Measurements from ENCODE around the gene RAP1GDS1.
"Not testable (repeated sequence)": the region's sequence is repeated elsewhere in the genome, so short reads cannot be mapped to it uniquely, and the experiment has no call there.

RAP1GDS1 gene

DNA sequence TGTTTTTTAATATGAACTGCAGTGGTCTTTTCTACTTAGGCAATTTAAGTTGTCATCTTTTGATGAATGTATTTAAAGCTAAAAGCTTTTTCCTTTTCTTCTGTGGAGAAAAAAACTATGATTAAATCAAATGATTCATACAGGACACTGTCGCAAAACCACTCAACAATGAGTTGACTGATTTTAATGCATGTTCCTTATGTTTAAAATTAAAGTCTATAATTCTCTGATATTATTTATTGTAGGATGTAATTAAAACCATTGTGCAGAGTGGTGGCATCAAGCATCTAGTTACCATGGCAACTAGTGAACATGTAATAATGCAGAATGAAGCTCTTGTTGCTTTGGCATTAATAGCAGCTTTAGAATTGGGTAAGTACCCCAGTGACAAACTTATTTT is 172.5 kb downstream of the RAP1GDS1 start:
- DNase-seq (ENCODE audit: low read depth), result no peak

DNA sequence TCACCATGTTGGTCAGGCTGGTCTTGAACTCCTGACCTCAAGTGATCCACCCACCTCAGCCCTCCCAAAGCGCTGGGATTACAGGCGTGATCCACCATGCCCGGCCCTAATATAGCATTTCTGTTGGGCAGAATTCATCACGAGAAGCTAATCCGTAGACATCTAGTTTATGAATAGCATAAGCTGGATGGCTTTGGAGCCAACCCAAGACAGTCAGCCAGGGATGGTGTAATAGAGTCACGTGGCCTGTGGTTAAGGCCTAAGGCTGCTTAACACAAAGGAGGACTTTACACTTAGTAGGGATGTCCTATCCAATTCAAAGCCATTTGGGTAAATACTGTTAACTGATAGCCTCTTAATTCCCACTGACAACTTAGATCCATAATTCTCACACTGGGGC is 173.6 kb downstream of the RAP1GDS1 start:
- DNase-seq (ENCODE audit: low read depth), result no peak

DNA sequence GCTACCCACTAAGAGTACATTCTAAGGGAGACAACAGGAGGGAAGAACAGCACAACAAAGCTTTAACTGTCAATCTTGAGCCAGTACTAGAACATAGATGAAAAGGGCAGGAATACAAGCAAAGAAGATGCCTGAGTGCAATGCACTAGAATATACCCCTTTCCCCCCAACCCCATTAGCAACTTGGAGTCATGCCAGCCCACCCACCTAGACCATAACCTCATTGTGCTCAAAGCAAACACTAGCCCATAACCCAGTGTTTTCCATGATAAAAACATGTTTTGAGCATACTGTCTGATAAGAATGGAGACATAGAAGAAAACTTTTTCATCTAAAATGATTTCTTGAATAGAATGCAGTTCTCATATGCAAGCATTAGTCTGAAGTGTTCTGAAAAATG is 183.2 kb downstream of the RAP1GDS1 start:
- no peak for DNase-seq (ENCODE audit: low read depth)

DNA sequence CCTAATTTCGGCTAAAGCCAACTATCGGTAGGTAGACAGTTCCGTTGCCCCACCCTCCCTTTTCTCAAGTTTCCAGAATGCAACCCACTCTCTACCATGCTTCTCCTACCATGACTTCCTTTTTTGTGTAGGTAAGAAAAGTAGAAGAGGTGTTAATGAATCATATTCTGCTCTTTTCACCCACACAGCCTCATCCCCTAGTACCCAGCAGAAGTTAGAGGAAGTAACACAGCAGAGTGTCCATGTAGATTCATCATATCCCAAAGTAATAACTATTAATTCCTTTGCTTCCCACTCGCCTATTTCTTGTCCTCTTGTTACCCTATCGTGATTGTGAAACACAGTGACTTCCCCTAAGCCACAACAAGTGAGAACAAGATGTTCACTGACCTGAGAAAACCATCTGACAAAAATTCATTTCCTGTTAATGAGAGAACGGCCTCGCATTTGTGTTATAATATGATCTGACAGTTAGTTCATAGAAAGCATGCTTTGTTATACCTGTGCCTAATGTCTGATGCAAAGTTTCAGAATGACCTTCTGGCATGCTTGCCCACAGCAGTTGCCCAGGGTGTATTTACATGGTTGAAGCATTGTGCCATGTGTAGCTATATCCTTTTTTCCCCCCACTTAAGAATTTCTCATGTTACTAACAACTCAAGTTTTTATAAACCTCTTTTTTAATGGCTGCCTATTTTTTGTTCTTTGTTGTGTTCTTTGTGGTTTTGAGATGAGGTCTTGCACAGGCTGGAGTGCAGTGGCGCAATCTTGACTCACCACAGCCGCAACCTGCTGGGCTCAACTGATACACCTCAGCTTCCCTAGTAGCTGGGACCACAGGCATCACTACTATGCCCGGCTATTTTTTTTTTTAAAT is 185.6 kb downstream of the RAP1GDS1 start:
- DNase-seq (ENCODE audit: low read depth), result peak; percentile 46

DNA sequence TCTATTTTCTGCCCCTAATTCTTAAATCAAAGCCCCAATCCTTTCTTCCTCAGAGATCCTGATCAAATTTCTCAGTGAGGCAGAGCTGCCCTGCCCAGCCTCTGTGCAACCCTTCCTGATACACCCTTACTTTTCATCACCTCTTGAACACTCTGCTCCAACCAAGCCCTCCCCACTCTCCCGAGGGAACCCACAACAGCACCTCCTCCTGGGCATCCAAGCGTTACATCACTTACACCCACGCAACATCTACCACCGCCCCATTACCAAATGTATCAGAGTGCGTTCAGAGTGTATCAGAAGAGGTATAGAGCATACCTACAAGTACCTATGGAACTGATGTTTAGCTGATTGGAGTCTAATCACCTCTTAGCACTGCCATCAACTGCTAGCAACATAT is 186.5 kb downstream of the RAP1GDS1 start:
- DNase-seq (ENCODE audit: low read depth), result no peak

DNA sequence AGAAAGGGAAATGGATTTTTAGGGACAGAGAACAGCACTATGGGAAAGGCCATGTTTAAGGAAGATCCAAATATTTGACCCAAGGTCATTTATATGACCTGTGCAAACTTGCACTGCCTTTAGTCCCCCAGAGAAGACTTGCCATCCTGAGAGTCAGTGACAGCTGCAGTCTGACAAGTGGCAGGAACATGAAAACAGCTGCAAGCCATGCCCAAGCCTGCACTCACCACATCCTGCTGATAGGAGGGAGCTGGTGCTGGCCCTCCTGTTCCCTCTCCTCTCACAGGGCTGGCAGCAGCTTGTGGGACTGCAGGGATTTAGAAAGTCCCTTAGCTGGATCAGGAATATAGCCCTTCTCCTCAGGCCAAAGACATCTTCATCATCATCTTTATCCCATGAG is 187.7 kb downstream of the RAP1GDS1 start:
- no peak for DNase-seq (ENCODE audit: low read depth)

DNA sequence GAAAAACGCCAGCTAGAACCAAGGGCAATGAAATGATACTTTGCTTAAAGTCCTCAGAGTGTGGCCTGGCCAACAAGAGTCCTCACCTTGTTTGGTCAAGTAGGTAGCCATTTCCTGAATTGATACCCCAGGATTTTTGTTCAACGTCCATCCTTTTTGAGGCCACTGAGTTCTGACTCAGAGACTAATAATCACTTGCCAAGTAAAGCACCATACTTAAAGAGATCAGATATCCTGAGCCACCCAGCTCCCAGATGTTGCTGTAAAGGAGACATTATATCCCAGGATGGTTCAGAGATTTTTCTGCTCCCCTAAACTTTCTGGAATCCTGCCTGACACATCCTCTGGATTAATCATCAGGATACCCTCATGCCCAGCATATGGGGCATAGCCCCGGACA is 190.9 kb downstream of the RAP1GDS1 start:
- no peak for DNase-seq (ENCODE audit: low read depth)

DNA sequence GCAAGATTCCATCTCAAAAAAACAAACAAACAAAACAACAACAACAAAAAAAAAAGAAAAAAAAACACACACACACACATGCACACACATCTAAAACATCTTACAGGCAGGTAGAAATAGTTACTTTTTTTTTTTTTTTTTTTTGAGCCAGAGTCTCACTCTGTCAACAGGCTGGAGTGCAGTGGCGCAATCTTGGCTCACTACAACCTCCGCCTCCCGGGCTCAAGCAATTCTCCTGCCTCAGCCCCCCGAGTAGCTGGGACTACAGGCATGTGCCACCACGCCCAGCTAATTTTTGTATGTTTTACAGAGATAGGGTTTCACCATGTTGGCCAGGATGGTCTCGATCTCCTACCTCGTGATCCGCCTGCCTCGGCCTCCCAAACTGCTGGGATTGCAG is 196.2 kb downstream of the RAP1GDS1 start:
- not testable (repeated sequence) for DNase-seq (ENCODE audit: low read depth)

DNA sequence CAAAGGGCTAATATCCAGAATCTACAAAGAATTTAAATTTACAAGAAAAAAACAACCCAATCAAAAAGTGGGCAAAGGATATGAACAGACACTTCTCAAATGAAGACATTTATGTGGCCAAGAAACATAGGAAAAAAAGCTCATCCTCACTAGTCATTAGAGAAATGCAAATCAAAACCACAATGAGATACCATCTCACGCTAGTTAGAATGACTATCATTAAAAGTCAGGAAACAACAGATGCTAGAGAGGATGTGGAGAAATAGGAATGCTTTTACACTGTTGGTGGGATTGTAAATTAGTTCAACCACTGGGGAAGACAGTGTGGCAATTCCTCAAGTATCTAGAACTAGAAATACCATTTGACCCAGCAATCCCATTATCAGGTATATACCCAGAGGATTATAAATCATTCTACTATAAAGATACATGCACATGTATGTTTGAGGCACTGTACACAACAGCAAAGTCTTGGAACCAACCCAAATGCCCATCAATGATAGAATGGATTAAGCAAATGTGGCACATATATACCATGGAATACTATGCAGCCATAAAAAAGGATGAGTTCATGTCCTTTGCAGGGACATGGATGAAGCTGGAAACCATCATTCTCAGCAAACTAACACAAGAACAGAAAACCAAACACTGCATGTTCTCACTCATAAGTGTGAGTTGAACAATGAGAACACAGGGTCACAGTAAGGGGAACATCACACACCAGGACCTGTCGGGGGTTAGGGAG is 200.1 kb downstream of the RAP1GDS1 start:
- not testable (repeated sequence) for DNase-seq (ENCODE audit: low read depth)

DNA sequence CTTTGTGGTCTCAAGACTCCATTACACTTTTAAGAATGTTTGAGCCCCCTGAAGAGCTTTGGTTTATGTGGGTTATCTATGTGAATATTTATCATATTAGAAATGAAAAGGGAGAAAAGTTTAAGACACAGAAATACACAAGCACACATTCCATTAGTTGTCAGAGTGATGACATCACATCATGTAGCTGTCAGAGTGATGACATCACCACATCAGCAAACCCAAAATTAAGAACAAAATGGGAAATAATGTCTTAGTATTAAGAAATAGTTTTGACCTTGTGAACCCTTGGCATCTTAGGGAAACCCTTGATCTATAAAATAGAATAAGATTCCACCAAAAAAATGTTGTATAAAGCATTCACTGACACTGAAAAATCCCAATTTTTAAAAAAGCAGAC is 201.3 kb downstream of the RAP1GDS1 start:
- DNase-seq (ENCODE audit: low read depth), result no peak

DNA sequence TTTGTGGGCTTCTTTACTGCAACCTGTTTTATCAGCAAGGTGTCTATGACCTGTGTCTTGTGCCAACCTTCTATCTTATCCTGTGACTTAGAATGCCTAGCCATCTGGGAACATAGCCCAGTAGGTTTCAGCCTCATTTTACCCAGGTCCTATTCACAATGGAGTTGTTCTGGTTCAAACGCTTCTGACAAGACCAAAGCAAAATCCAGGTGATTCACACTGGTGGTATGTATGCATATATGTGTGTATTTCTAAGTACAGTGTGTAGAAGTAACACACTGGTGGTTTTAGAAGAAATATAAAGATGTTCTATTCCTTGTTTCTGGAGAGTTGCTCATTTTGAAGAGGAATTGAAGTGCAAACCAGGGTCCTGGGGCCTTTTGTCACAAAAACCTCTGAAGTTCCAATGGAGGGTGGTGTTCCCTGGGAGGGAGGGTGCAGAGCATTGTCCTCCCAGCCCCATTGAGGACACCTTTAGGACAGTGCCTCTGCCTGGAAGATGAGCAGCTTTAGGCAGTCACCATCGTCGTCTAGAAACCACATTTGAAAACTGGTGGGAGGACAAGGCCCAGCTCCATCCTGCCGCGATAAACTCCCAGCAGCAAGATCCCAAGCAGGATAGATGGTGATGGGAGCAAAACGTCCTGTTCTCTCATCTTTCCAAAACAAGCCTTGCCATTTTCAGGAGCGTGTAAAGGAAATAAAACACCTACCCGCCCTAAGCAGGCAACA is 205.8 kb downstream of the RAP1GDS1 start:
- DNase-seq (ENCODE audit: low read depth), result no peak

DNA sequence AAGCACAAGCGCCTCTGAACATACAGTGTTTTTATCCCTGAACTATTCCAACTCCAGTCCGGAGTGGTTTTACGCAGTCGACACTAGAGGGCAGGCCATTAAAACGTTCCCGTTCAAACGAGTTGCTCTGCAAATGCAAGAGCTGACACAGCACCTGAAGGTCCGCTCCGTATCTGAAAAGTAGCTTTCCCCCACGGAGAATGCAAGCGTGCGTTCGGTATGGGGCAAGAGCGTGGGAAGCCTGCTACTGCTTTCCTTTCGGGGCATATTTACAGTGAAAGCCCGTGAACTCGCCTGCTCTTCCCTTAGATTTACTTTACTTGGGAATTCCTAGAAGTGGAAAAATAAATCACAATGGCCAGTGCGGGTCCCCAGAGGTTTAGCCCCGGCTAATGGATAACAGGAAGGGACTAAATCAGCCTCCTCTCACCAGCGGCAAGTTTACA is 206.5 kb downstream of the RAP1GDS1 start:
- peak; percentile 34 for DNase-seq (ENCODE audit: low read depth)

DNA sequence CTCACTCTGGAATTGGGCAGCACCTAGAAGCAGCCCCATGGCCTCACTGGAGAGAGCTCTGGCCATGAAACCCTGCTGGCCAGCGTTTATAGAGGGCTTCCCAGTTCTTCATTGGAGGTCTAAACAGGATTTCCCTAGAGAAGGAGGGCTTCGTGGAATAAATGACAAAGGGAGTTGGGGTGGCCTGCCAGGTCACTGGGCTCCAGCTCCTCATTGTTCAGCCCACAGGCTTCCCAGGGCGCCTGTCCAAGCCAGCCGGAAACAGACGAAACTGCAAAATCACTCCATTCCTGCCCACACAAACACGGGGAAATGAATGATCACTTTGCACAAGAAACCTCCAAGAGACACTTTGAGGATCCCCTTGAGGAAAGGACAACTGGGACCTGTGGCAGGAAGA is 207.5 kb downstream of the RAP1GDS1 start:
- no peak for DNase-seq (ENCODE audit: low read depth)

DNA sequence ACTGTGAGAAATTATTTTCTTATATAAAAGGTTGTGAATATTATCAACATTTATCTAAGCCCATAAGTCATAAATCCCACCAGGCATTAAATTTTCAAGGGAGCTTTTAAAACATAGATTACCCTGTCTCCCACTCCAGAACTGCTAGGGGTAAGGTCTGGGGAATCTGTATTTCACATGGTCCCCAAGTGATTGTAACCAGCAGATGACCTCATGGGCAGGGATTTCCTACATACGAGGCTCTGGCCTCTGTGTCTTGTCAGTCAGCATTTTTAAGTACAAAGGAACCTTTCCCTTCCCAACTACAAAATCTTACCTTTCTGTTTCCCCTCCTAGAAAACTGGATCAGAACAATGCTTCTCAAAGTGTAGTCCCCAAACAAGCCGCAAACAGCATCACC is 208.6 kb downstream of the RAP1GDS1 start:
- no peak for DNase-seq (ENCODE audit: low read depth)

DNA sequence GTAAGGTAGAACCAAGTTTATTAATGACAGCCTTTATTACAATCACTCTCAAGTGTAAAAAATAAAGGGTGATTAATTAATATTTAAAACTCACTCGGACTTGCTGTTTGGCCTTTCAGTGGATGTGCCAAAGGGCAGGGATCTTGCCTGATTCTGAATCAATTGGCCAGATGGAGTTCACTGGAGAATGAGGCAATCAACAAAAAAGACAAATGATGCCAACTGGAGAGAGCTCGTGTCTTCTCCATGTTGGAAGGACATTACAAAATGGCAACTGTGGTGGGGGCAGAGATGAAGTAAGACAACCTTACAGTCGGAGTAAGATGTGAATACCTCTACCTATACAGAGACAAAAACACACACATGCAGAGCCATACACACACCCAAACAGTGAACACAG is 209.2 kb downstream of the RAP1GDS1 start:
- no peak for DNase-seq (ENCODE audit: low read depth)

DNA sequence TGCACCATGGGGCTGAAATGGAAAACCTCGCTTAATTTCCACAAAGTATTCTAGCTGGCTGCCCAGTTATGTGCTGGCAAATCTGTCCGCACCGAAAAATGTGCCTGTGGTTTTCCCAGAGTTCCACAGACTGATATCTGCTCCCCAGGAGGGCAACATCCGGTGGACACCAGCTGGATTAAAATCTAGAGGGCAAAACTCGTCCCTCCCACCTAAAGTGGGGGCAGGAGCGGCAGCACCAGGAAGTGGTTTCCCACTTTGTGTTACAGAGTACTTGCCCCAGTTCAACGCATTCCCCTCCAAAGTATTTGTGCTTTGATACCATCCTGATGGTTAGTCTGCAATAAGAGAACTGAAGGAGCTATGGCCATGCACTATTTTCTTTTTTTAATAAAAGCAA is 209.6 kb downstream of the RAP1GDS1 start:
- no peak for DNase-seq (ENCODE audit: low read depth)

DNA sequence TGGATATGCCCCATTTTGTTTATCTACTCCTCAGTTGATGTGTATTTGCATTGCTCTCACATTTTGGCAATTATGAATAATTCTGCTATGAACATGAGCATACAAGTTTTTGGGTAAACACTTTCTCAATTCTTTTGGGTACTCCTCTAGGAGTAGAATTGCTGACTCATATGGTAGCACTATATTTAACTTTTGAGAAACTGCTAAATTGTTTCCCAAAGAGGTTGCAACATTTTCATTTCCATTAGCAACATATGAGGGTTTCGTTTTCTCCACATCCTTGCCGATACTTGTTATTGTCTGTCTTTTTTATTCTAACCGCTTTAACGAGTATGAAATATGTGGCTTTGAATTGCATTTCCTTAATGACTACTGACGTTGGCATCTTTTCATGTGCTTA is 211.9 kb downstream of the RAP1GDS1 start:
- no peak for DNase-seq (ENCODE audit: low read depth)

DNA sequence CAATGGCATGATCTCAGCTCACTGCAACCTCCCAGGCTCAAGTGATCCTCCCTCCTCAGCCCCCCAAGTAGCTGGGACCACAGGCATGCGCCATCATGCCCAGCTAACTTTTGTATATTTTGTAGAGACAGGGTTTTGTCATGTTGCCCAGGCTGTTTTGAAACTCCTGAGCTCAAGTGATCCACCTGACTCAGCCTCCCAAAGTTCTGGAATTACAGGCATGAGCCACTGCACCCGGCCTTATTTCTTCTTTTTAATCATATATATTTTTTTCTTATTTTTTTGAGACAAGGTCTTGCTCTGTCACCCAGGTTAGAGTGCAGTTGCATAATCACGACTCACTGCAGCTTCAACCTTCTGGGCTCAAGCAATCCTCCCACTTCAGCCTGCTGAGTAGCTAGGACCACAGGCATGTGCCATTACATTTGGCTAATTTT is 213.2 kb downstream of the RAP1GDS1 start:
- no peak for DNase-seq (ENCODE audit: low read depth)

DNA sequence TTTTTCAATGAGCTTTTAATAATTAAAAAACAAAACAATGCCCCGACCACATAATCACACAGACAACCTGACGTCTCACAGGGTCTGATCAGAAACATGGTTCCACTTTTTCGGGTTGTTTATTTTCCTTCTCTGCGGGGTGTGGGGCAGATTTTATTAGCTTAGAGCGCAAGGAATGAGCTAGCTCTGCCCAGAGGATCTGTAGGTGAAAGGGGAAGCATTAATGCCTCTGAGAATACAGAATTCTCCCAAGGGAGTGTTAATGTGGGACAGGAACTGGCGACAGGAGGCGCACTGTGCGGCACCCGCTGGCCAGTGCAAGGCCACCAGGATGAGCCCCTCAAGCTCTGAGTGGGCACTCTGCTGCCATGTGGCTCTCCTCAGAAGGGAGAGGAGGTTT is 215.7 kb downstream of the RAP1GDS1 start:
- no peak for DNase-seq (ENCODE audit: low read depth)

DNA sequence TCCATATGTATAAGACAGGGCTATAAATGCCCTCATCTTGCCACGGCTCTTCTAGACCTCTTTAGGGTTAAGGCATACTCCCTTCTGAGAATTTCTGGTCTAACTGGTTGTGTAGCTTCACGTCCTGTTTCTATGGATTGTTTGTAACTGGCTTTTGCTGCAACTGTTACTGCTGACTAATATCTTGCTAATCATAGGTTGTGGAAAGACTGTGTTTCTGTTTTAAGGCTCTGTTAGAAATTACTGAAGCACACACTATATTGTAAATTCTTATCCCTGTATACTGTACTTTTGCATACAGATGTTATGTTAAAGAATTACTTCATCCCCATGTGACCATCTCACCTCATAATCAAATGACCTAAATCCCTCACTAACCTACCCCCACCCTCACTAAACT is 218.4 kb downstream of the RAP1GDS1 start:
- not testable (repeated sequence) for DNase-seq (ENCODE audit: low read depth)

DNA sequence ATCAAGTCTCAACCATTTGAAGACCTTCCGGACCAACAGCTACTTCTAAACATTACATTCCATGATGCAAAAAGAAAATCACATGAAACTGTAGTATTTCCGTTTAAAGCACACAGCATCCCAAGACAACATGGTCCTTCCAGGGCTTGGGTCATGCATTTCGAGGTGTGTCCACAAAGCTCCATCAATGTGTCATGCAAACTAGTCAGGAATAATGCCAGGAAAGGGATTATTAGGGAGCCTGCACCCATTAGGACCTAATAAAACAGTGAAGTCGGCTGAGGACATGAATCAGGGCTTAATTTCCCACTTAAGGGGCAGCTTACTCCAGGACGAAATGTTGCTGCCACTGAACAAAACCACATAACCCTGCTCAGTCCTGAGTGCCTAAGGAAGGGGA is 219.4 kb downstream of the RAP1GDS1 start:
- no peak for DNase-seq (ENCODE audit: low read depth)

DNA sequence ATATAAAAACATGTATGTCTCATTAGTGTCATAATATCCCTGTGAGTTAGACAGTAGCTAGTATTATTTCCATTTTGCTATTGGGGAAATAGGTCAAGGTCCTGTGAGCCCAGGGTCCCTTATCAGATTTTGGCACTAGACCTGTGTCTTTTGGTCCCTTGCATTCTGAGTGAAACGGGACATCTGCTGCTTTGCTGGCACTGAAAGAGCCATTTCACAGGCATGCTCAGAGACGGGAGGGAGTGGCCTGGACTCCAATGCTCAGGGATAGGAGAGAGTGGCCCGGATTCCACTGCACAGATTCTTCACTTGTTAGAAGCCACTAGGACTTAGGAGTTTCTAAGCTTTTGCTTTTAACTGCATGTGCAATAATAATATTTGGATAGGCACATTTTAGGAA is 220.0 kb downstream of the RAP1GDS1 start:
- no peak for DNase-seq (ENCODE audit: low read depth)

DNA sequence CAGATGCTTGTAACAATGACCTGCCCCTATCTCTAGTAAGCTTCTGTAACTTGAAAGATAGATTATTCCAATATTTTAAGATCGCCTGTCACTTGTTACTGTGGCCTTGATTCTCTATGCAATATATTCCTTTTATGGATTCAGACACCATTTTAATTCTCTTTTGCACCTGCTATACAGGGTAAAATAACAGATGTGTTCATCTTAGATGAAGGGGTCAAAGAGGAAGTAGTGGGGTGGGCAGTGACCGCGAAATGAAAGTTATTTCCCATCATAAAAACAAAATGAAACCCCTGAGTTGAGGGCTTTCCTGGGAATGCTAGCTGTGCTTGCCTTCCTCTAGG is 221.3 kb downstream of the RAP1GDS1 start:
- DNase-seq (ENCODE audit: low read depth), result no peak

Measured in stimulated activated CD8-positive, alpha-beta memory T cell treated with anti-CD3 and anti-CD28 coated beads, Interleukin-12 subunit alpha, Interleukin-12 subunit beta, amount 100 ng/mL, for 4 hours (primary cell).